ENCODE data around the gene ATP2B3.

Gene ATP2B3

DNA sequence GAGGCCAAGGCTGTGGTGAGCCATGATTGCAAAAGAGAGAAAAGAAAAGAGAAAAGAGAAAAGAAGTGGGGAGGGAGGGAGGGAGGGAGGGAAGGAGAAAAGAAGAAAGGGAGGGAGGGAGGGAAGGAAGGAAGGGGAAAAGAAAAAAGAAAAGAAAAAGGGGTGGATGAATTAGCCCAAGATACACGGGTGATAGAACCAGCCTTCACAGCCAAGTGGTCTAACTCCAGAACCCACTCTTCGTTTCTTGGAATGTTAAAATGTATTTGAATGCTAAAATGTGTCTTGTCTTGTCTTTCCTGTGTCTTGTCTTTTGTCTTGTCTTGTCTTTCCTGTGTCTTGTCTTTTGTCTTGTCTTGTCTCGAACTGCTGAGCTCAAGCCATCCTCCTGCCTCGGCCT lies 68.4 kb downstream of the ATP2B3 start:
- no peaks in the 10 kb centered on the region for H3K79me1 ChIP-seq (ENCODE audit: low read length)
- H3K27me3 ChIP-seq (ENCODE audit: insufficient read depth, low read length, poor library complexity), result no peaks in the 10 kb centered on the region
- H3K56ac ChIP-seq (ENCODE audit: low read length), result no peak overlapping the region
- H3K79me2 ChIP-seq (ENCODE audit: control insufficient read depth, insufficient read depth, low read length), result no peaks in the 10 kb centered on the region
- no peak overlapping the region for H3K23ac ChIP-seq (ENCODE audit: low read length)
- H4K5ac ChIP-seq (ENCODE audit: low read length), result no peak overlapping the region
- no peak for DNase-seq
- no peak overlapping the region for H3K27ac ChIP-seq (ENCODE audit: low read depth, low read length)
- H3K4me3 ChIP-seq (ENCODE audit: low read length), result no peak overlapping the region
- H3K4me2 ChIP-seq (ENCODE audit: low read length), result no peak overlapping the region
- H3K4me1 ChIP-seq (ENCODE audit: control insufficient read depth, low read depth, low read length), result no peaks in the 10 kb centered on the region
- H3K18ac ChIP-seq (ENCODE audit: low read length), result no peak overlapping the region
- no peak overlapping the region for H4K8ac ChIP-seq (ENCODE audit: low read depth, low read length)
- no peak overlapping the region for H3K4ac ChIP-seq (ENCODE audit: low read depth, low read length)
- no peaks in the 10 kb centered on the region for H3K36me3 ChIP-seq (ENCODE audit: control insufficient read depth, insufficient read depth, low read length)
- no peak overlapping the region for H2BK15ac ChIP-seq (replicated peaks; ENCODE audit: low read depth)
- no peak overlapping the region for H2BK120ac ChIP-seq (ENCODE audit: low read depth, low read length)
- H2BK5ac ChIP-seq (ENCODE audit: low read length), result no peak overlapping the region
- no peak overlapping the region for H3K9ac ChIP-seq (ENCODE audit: low read length)
- WGBS (ENCODE audit: extremely low coverage, insufficient coverage, low lambda C conversion rate), result no CpG with 5 or more reads among the region's 4 CpGs
- no peak overlapping the region for H2AK5ac ChIP-seq (ENCODE audit: low read length)

GRCh38 chrX:153587342-153587741 lies 69.9 kb downstream of the ATP2B3 start:
- no peak for DNase-seq
- Histone ChIP-seq H2BK15ac (replicated peaks; ENCODE audit: low read depth) (no peak overlapping the region), H3K27ac (ENCODE audit: low read depth, low read length) (no peak overlapping the region), H3K79me2 (ENCODE audit: control insufficient read depth, insufficient read depth, low read length) (no peaks in the 10 kb centered on the region), H3K4ac (ENCODE audit: low read depth, low read length) (no peak overlapping the region), H2BK5ac (ENCODE audit: low read length) (no peak overlapping the region), H3K4me2 (ENCODE audit: low read length) (no peak overlapping the region), H3K56ac (ENCODE audit: low read length) (no peak overlapping the region), H4K5ac (ENCODE audit: low read length) (no peak overlapping the region), H3K27me3 (ENCODE audit: insufficient read depth, low read length, poor library complexity) (no peaks in the 10 kb centered on the region), H3K9ac (ENCODE audit: low read length) (no peak overlapping the region), H3K23ac (ENCODE audit: low read length) (no peak overlapping the region), H2AK5ac (ENCODE audit: low read length) (no peak overlapping the region), H3K36me3 (ENCODE audit: control insufficient read depth, insufficient read depth, low read length) (no peaks in the 10 kb centered on the region), H3K79me1 (ENCODE audit: low read length) (no peaks in the 10 kb centered on the region), H2BK120ac (ENCODE audit: low read depth, low read length) (no peak overlapping the region), H3K18ac (ENCODE audit: low read length) (no peak overlapping the region), H4K8ac (ENCODE audit: low read depth, low read length) (no peak overlapping the region), H3K4me3 (ENCODE audit: low read length) (no peak overlapping the region), H3K4me1 (ENCODE audit: control insufficient read depth, low read depth, low read length) (no peaks in the 10 kb centered on the region)
- WGBS (ENCODE audit: extremely low coverage, insufficient coverage, low lambda C conversion rate), result no CpG with 5 or more reads among the region's 10 CpGs

- Histone ChIP-seq H3K79me2 (ENCODE audit: control insufficient read depth, insufficient read depth, low read length) (no peaks in the 10 kb centered on the region), H4K8ac (ENCODE audit: low read depth, low read length) (no peak overlapping the region), H3K18ac (ENCODE audit: low read length) (no peak overlapping the region), H2BK5ac (ENCODE audit: low read length) (no peak overlapping the region), H3K27ac (ENCODE audit: low read depth, low read length) (no peak overlapping the region), H2BK15ac (replicated peaks; ENCODE audit: low read depth) (no peak overlapping the region), H2BK120ac (ENCODE audit: low read depth, low read length) (no peak overlapping the region), H3K4me3 (ENCODE audit: low read length) (no peak overlapping the region), H3K27me3 (ENCODE audit: insufficient read depth, low read length, poor library complexity) (no peaks in the 10 kb centered on the region), H3K4ac (ENCODE audit: low read depth, low read length) (no peak overlapping the region), H3K56ac (ENCODE audit: low read length) (no peak overlapping the region), H2AK5ac (ENCODE audit: low read length) (no peak overlapping the region), H3K79me1 (ENCODE audit: low read length) (no peaks in the 10 kb centered on the region), H3K23ac (ENCODE audit: low read length) (no peak overlapping the region), H3K9ac (ENCODE audit: low read length) (no peak overlapping the region), H3K4me1 (ENCODE audit: control insufficient read depth, low read depth, low read length) (no peaks in the 10 kb centered on the region), H3K36me3 (ENCODE audit: control insufficient read depth, insufficient read depth, low read length) (no peaks in the 10 kb centered on the region), H4K5ac (ENCODE audit: low read length) (no peak overlapping the region), H3K4me2 (ENCODE audit: low read length) (no peak overlapping the region)
- DNase-seq, result no peak
- WGBS (ENCODE audit: extremely low coverage, insufficient coverage, low lambda C conversion rate), result no CpG with 5 or more reads among the region's 18 CpGs
Measured at GRCh38 chrX:153588021-153588781, 70.8 kb downstream of the ATP2B3 start.

- H3K4me2 ChIP-seq (ENCODE audit: low read length), result no peak overlapping the region
- no CpG with 5 or more reads among the region's 29 CpGs for WGBS (ENCODE audit: extremely low coverage, insufficient coverage, low lambda C conversion rate)
- H3K56ac ChIP-seq (ENCODE audit: low read length), result no peak overlapping the region
Measured at GRCh38 chrX:153588782-153589446, 71.5 kb downstream of the ATP2B3 start.

DNA sequence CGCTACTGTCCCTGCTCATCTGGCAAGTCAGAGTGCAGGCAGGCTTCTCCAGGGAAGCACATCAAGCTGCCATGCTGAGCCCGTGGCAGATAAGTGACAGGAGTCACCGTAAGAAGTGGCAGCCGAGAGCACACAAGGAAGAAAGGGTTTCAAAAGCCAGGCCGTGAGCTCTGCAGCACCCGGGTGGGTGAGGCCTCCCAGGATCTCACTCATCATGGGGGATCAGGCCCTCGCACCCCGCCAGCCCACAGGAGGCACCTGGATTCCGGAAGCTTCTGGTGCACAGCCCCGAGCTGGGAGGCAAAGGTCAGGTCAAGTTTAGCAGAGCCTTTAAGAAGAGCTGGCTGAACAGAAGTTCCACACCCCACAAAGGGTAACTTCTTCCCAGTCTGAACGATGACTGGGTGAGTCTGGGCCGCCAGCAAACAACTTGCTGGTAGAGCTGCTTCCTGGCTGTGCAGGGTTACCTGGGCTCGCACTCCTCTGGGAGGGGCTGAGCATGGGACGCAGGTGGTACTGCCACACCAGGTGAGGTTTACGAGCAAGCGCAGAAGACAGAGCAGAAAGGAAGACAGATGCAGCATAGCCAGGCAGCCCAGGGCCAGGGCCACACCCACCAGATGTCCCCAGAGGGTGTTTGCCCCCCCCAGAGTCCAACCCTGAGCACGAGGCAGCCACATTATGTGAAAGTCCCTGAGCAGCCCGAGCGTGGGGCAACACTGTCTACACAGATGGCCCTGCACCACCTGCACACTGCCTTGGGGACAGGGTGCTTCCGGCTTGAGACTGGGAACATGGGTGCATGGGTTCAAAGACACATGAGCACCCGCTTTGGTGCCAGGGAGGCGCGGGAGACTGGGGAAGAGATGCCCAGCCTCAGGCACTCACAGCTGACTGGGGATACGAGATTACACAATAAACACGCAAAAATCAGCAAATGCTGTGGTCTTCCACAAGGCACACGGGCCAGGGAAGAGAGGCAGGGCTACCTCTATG lies 73.8 kb downstream of the ATP2B3 start:
- H3K4me2 ChIP-seq (ENCODE audit: low read length), result no peak overlapping the region
- no peak overlapping the region for H3K4ac ChIP-seq (ENCODE audit: low read depth, low read length)
- H3K27me3 ChIP-seq (ENCODE audit: insufficient read depth, low read length, poor library complexity), result no peaks in the 10 kb centered on the region
- H3K56ac ChIP-seq (ENCODE audit: low read length), result no peak overlapping the region
- no peak overlapping the region for H2BK5ac ChIP-seq (ENCODE audit: low read length)
- no peak overlapping the region for H3K9ac ChIP-seq (ENCODE audit: low read length)
- H3K27ac ChIP-seq (ENCODE audit: low read depth, low read length), result no peak overlapping the region
- H2BK120ac ChIP-seq (ENCODE audit: low read depth, low read length), result no peak overlapping the region
- H4K8ac ChIP-seq (ENCODE audit: low read depth, low read length), result no peak overlapping the region
- H3K36me3 ChIP-seq (ENCODE audit: control insufficient read depth, insufficient read depth, low read length), result no peaks in the 10 kb centered on the region
- H2AK5ac ChIP-seq (ENCODE audit: low read length), result no peak overlapping the region
- H3K79me2 ChIP-seq (ENCODE audit: control insufficient read depth, insufficient read depth, low read length), result no peaks in the 10 kb centered on the region
- no peaks in the 10 kb centered on the region for H3K4me1 ChIP-seq (ENCODE audit: control insufficient read depth, low read depth, low read length)
- no peak overlapping the region for H3K4me3 ChIP-seq (ENCODE audit: low read length)
- no peak for DNase-seq
- no peak overlapping the region for H3K18ac ChIP-seq (ENCODE audit: low read length)
- H3K79me1 ChIP-seq (ENCODE audit: low read length), result no peaks in the 10 kb centered on the region
- H4K5ac ChIP-seq (ENCODE audit: low read length), result no peak overlapping the region
- H2BK15ac ChIP-seq (replicated peaks; ENCODE audit: low read depth), result no peak overlapping the region
- no CpG with 5 or more reads among the region's 26 CpGs for WGBS (ENCODE audit: extremely low coverage, insufficient coverage, low lambda C conversion rate)
- H3K23ac ChIP-seq (ENCODE audit: low read length), result no peak overlapping the region

More at GRCh38 chrX:153588782-153589446, 71.5 kb downstream of the ATP2B3 start:
- Histone ChIP-seq H3K27ac (ENCODE audit: low read depth, low read length) (no peak overlapping the region), H3K4me1 (ENCODE audit: control insufficient read depth, low read depth, low read length) (no peaks in the 10 kb centered on the region), H3K23ac (ENCODE audit: low read length) (no peak overlapping the region), H2AK5ac (ENCODE audit: low read length) (no peak overlapping the region), H3K79me2 (ENCODE audit: control insufficient read depth, insufficient read depth, low read length) (no peaks in the 10 kb centered on the region), H3K36me3 (ENCODE audit: control insufficient read depth, insufficient read depth, low read length) (no peaks in the 10 kb centered on the region), H4K5ac (ENCODE audit: low read length) (no peak overlapping the region), H3K27me3 (ENCODE audit: insufficient read depth, low read length, poor library complexity) (no peaks in the 10 kb centered on the region), H4K8ac (ENCODE audit: low read depth, low read length) (no peak overlapping the region), H3K4me3 (ENCODE audit: low read length) (no peak overlapping the region), H2BK15ac (replicated peaks; ENCODE audit: low read depth) (no peak overlapping the region), H2BK120ac (ENCODE audit: low read depth, low read length) (no peak overlapping the region), H3K4ac (ENCODE audit: low read depth, low read length) (no peak overlapping the region), H3K9ac (ENCODE audit: low read length) (no peak overlapping the region), H3K79me1 (ENCODE audit: low read length) (no peaks in the 10 kb centered on the region), H3K18ac (ENCODE audit: low read length) (no peak overlapping the region), H2BK5ac (ENCODE audit: low read length) (no peak overlapping the region)
- no peak for DNase-seq
